HCT116 (cell line): ENCODE data around the gene TMEM91.

ENCODE experiments used
- CEBPB ChIP-seq: IDR thresholded peaks from 2 replicates; pipeline ENCODE4 v1.6.1; 2012; ENCODE audit warnings: low read depth
- CTCF ChIP-seq, 3 experiments: fragments of 200-600 bp in 1 of 3; sonication (generic) in 1 of 3; IDR thresholded peaks in 2 of 3; conservative IDR thresholded peaks in 1 of 3; 2 replicates each; pipeline ENCODE4 v1.5.1; 2012 to 2017; ENCODE audit warnings: low read depth in 2 of 3, low read length in 2 of 3, antibody characterized with exemption in 1 of 3, borderline replicate concordance in 1 of 3, control low read depth in 1 of 3, mild to moderate bottlenecking in 1 of 3, mixed read lengths in 1 of 3, mixed run types in 1 of 3, moderate library complexity in 1 of 3; ENCODE audit not compliant: insufficient read depth in 1 of 3
- EZH2 ChIP-seq: fragments of 200-600 bp; sonication (generic); IDR thresholded peaks from 2 replicates; pipeline ENCODE4 v1.6.1; 2017; ENCODE audit warnings: antibody characterized with exemption, mixed run types
- FOSL1 ChIP-seq: IDR thresholded peaks from 2 replicates; pipeline ENCODE4 v1.6.1; 2012; ENCODE audit warnings: low read depth
- JUND ChIP-seq: IDR thresholded peaks from 2 replicates; pipeline ENCODE4 v1.6.1; 2012
- MAX ChIP-seq: IDR thresholded peaks from 2 replicates; pipeline ENCODE4 v1.6.1; 2012
- POLR2A ChIP-seq: IDR thresholded peaks from 2 replicates; pipeline ENCODE4 v1.7.0; 2011; ENCODE audit warnings: borderline replicate concordance; ENCODE audit not compliant: insufficient read depth, insufficient read length; ENCODE audit errors: extremely low read depth
- POLR2AphosphoS5 ChIP-seq: IDR thresholded peaks from 2 replicates; pipeline ENCODE4 v1.6.1; 2011; ENCODE audit warnings: mild to moderate bottlenecking, low read depth, low read length, moderate library complexity
- REST ChIP-seq: IDR thresholded peaks from 2 replicates; pipeline ENCODE4 v1.6.1; 2012; ENCODE audit warnings: low read depth
- SIN3A ChIP-seq: IDR thresholded peaks from 2 replicates; pipeline ENCODE4 v1.6.1; 2012; ENCODE audit warnings: low read depth
- SP1 ChIP-seq: IDR thresholded peaks from 2 replicates; pipeline ENCODE4 v1.6.1; 2012; ENCODE audit warnings: low read depth
- ZFX ChIP-seq: fragments of 450-650 bp; IDR thresholded peaks from 2 replicates; pipeline ENCODE4 v1.6.1; 2017
- ZNF274 ChIP-seq: fragments of 200-500 bp; sonication (Bioruptor generic); IDR thresholded peaks from 2 replicates; pipeline ENCODE4 v1.6.1; 2014; ENCODE audit warnings: mild to moderate bottlenecking, low read depth, low read length, inconsistent platforms

- TF ChIP-seq CTCF (IDR thresholded peaks at IDR 0.05 in 2 of 3, conservative IDR thresholded peaks at IDR 0.05 in 1 of 3; ENCODE audit: borderline replicate concordance in 1 of 3, insufficient read depth in 1 of 3, low read depth in 2 of 3, low read length in 2 of 3) (peak in 2 of 3 experiments; percentile 40 to 44; a peak in 4 of 6 replicates), REST (no peak), POLR2A (no peak), POLR2AphosphoS5 (no peak), SP1 (no peak), EZH2 (no peak), SIN3A (no peak), ZFX (no peak), ZNF274 (no peak), CEBPB (no peak), FOSL1 (no peak), JUND (no peak), MAX (no peak)
Observed at GRCh38 chr19:41366089-41366488, 10.2 kb upstream of the TMEM91 start.
